NT2/D1 (cell line): ENCODE results near the gene CRAMP1.

ENCODE experiments used
- DNase-seq: peaks from one replicate; pipeline ENCODE4 v3.0.0-alpha.2; 2011; ENCODE audit warnings: low read depth, low spot score
- H3K27me3 ChIP-seq: 2 replicates; pipeline ENCODE4 v1.6.0; 2011; ENCODE audit warnings: mild to moderate bottlenecking; ENCODE audit not compliant: insufficient read length, insufficient read depth
- H3K36me3 ChIP-seq: 2 replicates; pipeline ENCODE4 v1.6.1; 2011; ENCODE audit warnings: mild to moderate bottlenecking, low read length, mixed read lengths; ENCODE audit not compliant: insufficient read depth, insufficient read length
- H3K4me1 ChIP-seq: 2 replicates; pipeline ENCODE4 v1.5.1; 2011; ENCODE audit not compliant: insufficient read depth, insufficient read length
- H3K4me3 ChIP-seq: 2 replicates; pipeline ENCODE4 v1.5.1; 2011; ENCODE audit warnings: low read depth; ENCODE audit not compliant: insufficient read length
- H3K9ac ChIP-seq: 2 replicates; pipeline ENCODE4 v1.6.0; 2011; ENCODE audit warnings: low read depth; ENCODE audit not compliant: insufficient read length
- H3K9me3 ChIP-seq: 2 replicates; pipeline ENCODE4 v1.5.1; 2011; ENCODE audit warnings: mild to moderate bottlenecking, low read length; ENCODE audit not compliant: insufficient read depth
- SUZ12 ChIP-seq: IDR thresholded peaks from 2 replicates; pipeline ENCODE4 v1.6.1; 2011; ENCODE audit not compliant: insufficient read length, insufficient read depth; ENCODE audit errors: extremely low read depth
- YY1 ChIP-seq: IDR thresholded peaks from 2 replicates; pipeline ENCODE4 v1.6.1; 2011; ENCODE audit not compliant: insufficient read length, insufficient read depth
- ZNF274 ChIP-seq: IDR thresholded peaks from 2 replicates; pipeline ENCODE4 v1.6.1; 2011; ENCODE audit warnings: mild to moderate bottlenecking, low read depth, low read length

Gene CRAMP1

GRCh38 chr16:1613728-1614455, 1.7 kb downstream of the CRAMP1 start:
- Histone ChIP-seq H3K27me3 (peaks cover 34% of the 10 kb centered on the region), H3K36me3 (peaks cover 30% of the 10 kb centered on the region), H3K9me3 (no peaks in the 10 kb centered on the region), H3K4me1 (peaks cover 7% of the 10 kb centered on the region), H3K4me3 (peak overlapping the region; percentile 79), H3K9ac (peak overlapping the region; percentile 94)
- no peak for DNase-seq
- TF ChIP-seq ZNF274 (no peak), SUZ12 (peak; percentile 32), YY1 (no peak)

GRCh38 chr16:1614456-1615102, 2.4 kb downstream of the CRAMP1 start:
- Histone ChIP-seq H3K9me3 (no peaks in the 10 kb centered on the region), H3K27me3 (peaks cover 34% of the 10 kb centered on the region), H3K4me3 (peak overlapping the region; percentile 58), H3K9ac (peak overlapping the region; percentile 75), H3K4me1 (peaks cover 7% of the 10 kb centered on the region), H3K36me3 (peaks cover 30% of the 10 kb centered on the region)
- DNase-seq = no peak
- peak; percentile 57 for TF ChIP-seq SUZ12
- TF ChIP-seq YY1 = no peak
- no peak for TF ChIP-seq ZNF274

- peaks cover 34% of the 10 kb centered on the region for H3K27me3 ChIP-seq
- H3K36me3 ChIP-seq = peaks cover 42% of the 10 kb centered on the region
- TF ChIP-seq SUZ12 (no peak), YY1 (no peak), ZNF274 (no peak)
- H3K4me1 ChIP-seq = peaks cover 7% of the 10 kb centered on the region
- no peak overlapping the region for H3K4me3 ChIP-seq
- DNase-seq = no peak
- H3K9ac ChIP-seq = no peak overlapping the region
- no peaks in the 10 kb centered on the region for H3K9me3 ChIP-seq
Measured at GRCh38 chr16:1615761-1616160, 3.6 kb downstream of the CRAMP1 start.

- H3K36me3 ChIP-seq = peaks cover 53% of the 10 kb centered on the region
Measured at GRCh38 chr16:1619976-1620375, 7.8 kb downstream of the CRAMP1 start.

GRCh38 chr16:1620391-1620790, 8.2 kb downstream of the CRAMP1 start:
- no peak for DNase-seq
- Histone ChIP-seq H3K4me1 (peaks cover 3% of the 10 kb centered on the region), H3K4me3 (no peak overlapping the region), H3K36me3 (peaks cover 52% of the 10 kb centered on the region), H3K9ac (no peak overlapping the region), H3K9me3 (no peaks in the 10 kb centered on the region), H3K27me3 (peaks cover 8% of the 10 kb centered on the region)
- TF ChIP-seq ZNF274 (no peak), YY1 (no peak), SUZ12 (no peak)

More at GRCh38 chr16:1619976-1620375, 7.8 kb downstream of the CRAMP1 start:
- peaks cover 12% of the 10 kb centered on the region for H3K27me3 ChIP-seq
- no peak for DNase-seq
- H3K9ac ChIP-seq = no peak overlapping the region
- no peak overlapping the region for H3K4me3 ChIP-seq
- TF ChIP-seq SUZ12 (no peak), YY1 (no peak), ZNF274 (no peak)
- peaks cover 3% of the 10 kb centered on the region for H3K4me1 ChIP-seq
- no peaks in the 10 kb centered on the region for H3K9me3 ChIP-seq

GRCh38 chr16:1621851-1622250, 9.7 kb downstream of the CRAMP1 start:
- no peaks in the 10 kb centered on the region for H3K27me3 ChIP-seq
- no peak for TF ChIP-seq ZNF274
- no peak for TF ChIP-seq SUZ12
- TF ChIP-seq YY1 = no peak
- H3K9ac ChIP-seq = no peak overlapping the region
- DNase-seq = no peak
- H3K4me1 ChIP-seq = peaks cover 3% of the 10 kb centered on the region
- H3K9me3 ChIP-seq = no peaks in the 10 kb centered on the region
- H3K4me3 ChIP-seq = no peak overlapping the region
- peaks cover 53% of the 10 kb centered on the region for H3K36me3 ChIP-seq

- Histone ChIP-seq H3K9ac (no peak overlapping the region), H3K27me3 (no peaks in the 10 kb centered on the region), H3K4me3 (no peak overlapping the region), H3K9me3 (no peaks in the 10 kb centered on the region), H3K4me1 (peaks cover 3% of the 10 kb centered on the region), H3K36me3 (peaks cover 57% of the 10 kb centered on the region)
- no peak for DNase-seq
- TF ChIP-seq YY1 = no peak
- TF ChIP-seq SUZ12 = no peak
- no peak for TF ChIP-seq ZNF274
Measured at GRCh38 chr16:1626327-1626726, 14.2 kb downstream of the CRAMP1 start.
